GM20431 (cell line): ENCODE measurements around the gene METTL17.

Experiments used
- in situ Hi-C: fragments of 300-500 bp; cut with MseI, MboI; formaldehyde crosslinking; loops from one replicate; pipeline ENCODE4 v1.15.0; 2020; ENCODE audit warnings: low sequenced_read_pairs; ENCODE audit not compliant: unreplicated experiment

The METTL17 gene

DNA sequence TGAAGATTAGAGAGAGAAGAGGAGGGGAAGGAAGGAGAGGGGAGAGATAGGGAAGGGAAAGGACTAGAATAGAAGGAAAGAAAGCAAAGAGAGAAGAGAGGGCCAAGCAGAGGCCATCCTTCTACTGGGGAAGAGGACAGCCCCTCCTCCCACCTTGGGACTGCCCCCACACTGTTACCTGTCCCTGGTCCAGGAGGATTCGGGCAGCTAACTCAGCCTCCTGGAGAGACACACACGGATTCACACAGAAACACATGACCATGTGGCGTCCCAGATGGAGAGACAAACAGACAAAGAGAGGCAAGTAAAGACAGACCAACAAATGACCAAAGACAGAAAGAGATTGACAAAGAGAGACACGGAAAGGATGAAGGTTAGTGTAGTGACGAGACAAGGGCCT, 32.9 kb downstream of the METTL17 start:
- in situ Hi-C loops: no loop called here

DNA sequence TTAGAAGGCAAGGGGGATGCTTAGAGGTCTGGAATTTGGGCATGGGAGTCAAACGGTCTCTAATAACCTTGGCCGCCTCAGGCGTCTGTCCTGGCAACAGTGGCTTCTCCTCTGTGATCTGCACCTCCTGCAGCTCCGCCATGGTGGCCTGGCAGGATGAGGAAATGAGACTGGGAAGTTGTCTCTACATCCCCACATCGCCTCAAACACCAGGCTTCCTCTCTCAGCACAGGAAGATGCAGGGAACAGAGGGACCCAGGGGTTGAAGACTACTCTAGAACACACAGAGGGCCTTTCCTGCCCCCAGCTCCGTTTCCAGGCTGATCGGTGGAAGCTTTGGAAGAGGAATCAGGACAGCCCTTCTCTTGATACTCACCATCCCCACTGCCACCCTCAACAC, 33.4 kb downstream of the METTL17 start:
- in situ Hi-C loops: no loop called here

GRCh38 chr14:21023817-21024584, 34.2 kb downstream of the METTL17 start:
- in situ Hi-C loops: no loop called here

GRCh38 chr14:21024585-21025370, 35.0 kb downstream of the METTL17 start, which contains the start of gene NDRG2:
NDRG2 (minus strand) TSS chr14:21025061; CDS start chr14:21023315, 1,746 bp downstream.
- in situ Hi-C loops: no loop called here

- in situ Hi-C loops: no loop called here
Observed at GRCh38 chr14:21025371-21026273, 35.8 kb downstream of the METTL17 start.

GRCh38 chr14:21026274-21026987, 36.7 kb downstream of the METTL17 start:
- in situ Hi-C loops: no loop called here

GRCh38 chr14:21026988-21027315, 37.2 kb downstream of the METTL17 start:
- in situ Hi-C loops: no loop called here

DNA sequence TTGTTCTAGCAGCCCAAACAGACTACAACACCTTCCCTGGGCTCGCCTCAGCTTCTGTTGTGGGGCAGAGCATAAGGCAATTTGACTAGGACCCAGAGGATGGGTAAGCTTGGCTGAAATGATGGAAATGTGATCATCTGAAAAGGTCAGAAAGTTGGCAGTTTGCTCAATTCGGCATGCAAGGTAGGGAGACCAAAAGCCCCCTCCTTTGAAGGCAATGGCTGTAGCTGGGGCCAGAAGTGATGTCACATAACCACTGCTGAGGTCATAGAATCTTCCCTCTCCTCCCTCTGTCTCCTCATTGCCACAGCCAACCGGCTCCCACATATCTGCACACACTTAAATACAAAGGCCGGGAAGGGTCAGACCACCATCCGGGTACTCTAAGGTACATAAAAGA, 40.1 kb downstream of the METTL17 start, which contains the start of gene TPPP2:
TSS of gene TPPP2 (plus strand) at position 301 of the 400 bp plus-strand sequence. CDS start 365 bp downstream, outside the sequence.
- in situ Hi-C loops: no loop called here

- in situ Hi-C loops: no loop called here
Observed at GRCh38 chr14:21030531-21030930, 40.8 kb downstream of the METTL17 start.

- in situ Hi-C loops: no loop called here
Observed at GRCh38 chr14:21032326-21033132, 42.7 kb downstream of the METTL17 start.

- in situ Hi-C loops: no loop called here
Observed at GRCh38 chr14:21033133-21033698, 43.4 kb downstream of the METTL17 start.

GRCh38 chr14:21034707-21035106, 44.9 kb downstream of the METTL17 start, which contains the start of gene RNASE13:
RNASE13 (minus strand) TSS chr14:21034807; CDS start chr14:21034288, 519 bp downstream.
- in situ Hi-C loops: no loop called here

GRCh38 chr14:21036751-21037150, 47.0 kb downstream of the METTL17 start:
- in situ Hi-C loops: no loop called here

DNA sequence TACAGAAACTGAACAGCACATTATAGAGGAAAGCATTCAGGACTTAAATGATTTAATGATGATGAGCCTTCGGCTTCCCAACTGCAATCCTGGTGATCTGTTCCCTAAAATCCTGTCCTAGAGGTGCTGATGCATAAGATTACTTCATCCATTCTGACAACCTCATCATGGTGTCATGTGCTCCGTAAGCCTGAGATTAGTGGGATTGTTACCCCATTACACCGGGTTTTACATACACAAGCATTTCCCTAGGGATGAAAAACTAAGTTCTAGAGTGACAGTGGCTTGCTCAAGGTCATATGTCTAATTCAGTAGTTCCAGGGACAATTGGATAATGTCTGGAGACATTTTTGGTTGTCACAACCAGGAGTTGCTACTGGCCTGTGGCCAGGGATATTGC, 47.4 kb downstream of the METTL17 start:
- in situ Hi-C loops: no loop called here

DNA sequence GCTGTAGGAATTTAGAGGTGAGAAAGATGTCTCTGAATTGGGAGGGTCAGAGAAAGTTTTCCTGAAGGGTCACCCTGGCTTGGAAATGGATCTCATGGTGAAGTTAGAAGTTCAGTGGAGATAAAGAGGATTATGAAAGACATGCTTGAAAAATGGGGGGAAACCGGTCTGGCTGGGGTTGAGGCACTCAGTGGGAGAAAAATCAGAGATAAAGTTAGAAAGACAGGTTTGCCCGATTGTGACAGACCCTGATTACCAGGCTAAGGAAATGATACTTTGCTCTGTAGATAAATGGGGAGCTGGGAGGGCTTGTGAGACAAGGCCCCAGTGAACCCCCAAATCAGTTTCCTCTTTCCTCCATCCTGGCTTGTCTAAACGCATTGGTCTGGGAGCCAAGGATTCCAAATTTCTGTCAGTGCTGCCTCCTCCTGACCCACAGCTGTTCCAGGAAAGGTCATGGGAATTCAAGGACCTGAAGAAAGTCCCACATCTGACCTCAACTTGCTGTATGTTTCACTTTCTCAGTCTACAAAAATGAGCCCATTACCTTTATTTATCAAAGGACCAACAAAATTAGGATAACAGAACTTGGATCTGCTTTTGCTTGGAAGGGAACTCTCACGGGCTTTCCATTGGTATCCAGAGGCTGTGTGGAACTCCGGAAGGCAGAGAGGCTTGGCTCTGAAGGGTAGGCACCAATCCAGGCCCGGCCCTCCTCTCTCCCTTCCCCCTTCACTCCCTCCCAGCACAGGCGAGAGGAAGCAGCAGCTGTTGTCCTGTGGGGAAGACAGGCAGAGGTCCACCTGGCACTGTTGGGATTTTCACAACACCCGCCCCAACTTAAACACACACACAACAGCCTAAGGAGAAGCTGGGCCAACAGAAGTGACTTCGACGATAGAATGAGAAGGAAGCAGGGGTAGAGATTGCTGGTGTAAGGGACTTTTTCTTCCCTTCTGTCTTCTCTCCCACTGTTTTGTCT, 49.0 kb downstream of the METTL17 start:
- in situ Hi-C loops: no loop called here

- in situ Hi-C loops: no loop called here
Observed at GRCh38 chr14:21039585-21040369, 50.0 kb downstream of the METTL17 start.
